Smooth muscle cell (in vitro differentiated cells): ENCODE results near the gene EIF2B2. TPM values are rescaled to one million over a fixed set of nuclear protein-coding genes. Genes with fewer than 3 reads are reported as not detected.

Experiments
- DNase-seq: peaks from one replicate; lab custom pipeline; 2025; ENCODE audit not compliant: unreplicated experiment; lab: John Stamatoyannopoulos, UW
- H2AFZ ChIP-seq: fragments of 200-600 bp; sonication (generic); 2 replicates; pipeline ENCODE4 v1.6.0; 2016; ENCODE audit warnings: antibody characterized with exemption, low read depth, mild to moderate bottlenecking
- H3F3A ChIP-seq: fragments of 200-600 bp; sonication (generic); 2 replicates; pipeline ENCODE4 v1.6.0; 2017; ENCODE audit warnings: antibody characterized with exemption, low read depth
- H3K27ac ChIP-seq: fragments of 200-600 bp; sonication (generic); 2 replicates; pipeline ENCODE4 v1.5.1; 2016; ENCODE audit warnings: low read depth, mild to moderate bottlenecking
- H3K27me3 ChIP-seq: fragments of 200-600 bp; sonication (generic); 2 replicates; pipeline ENCODE4 v1.6.1; 2016; ENCODE audit warnings: low read depth, mild to moderate bottlenecking
- H3K36me3 ChIP-seq: fragments of 200-600 bp; sonication (generic); 2 replicates; pipeline ENCODE4 v1.5.1; 2016; ENCODE audit warnings: low read depth
- H3K4me1 ChIP-seq: fragments of 200-600 bp; sonication (generic); 2 replicates; pipeline ENCODE4 v1.5.1; 2016; ENCODE audit warnings: low read depth
- H3K4me2 ChIP-seq: fragments of 200-600 bp; sonication (generic); 2 replicates; pipeline ENCODE4 v1.6.0; 2016; ENCODE audit warnings: mild to moderate bottlenecking
- H3K4me3 ChIP-seq: fragments of 200-600 bp; sonication (generic); 2 replicates; pipeline ENCODE4 v1.5.1; 2016; ENCODE audit warnings: mild to moderate bottlenecking
- H3K79me2 ChIP-seq: fragments of 200-600 bp; sonication (generic); 2 replicates; pipeline ENCODE4 v1.6.0; 2016; ENCODE audit warnings: low read depth, mild to moderate bottlenecking
- H3K9ac ChIP-seq: fragments of 200-600 bp; sonication (generic); 2 replicates; pipeline ENCODE4 v1.6.0; 2016; ENCODE audit warnings: low read depth
- H3K9me3 ChIP-seq: fragments of 200-600 bp; sonication (generic); replicated peaks from 2 replicates; pipeline ENCODE4 v1.5.1; 2016; ENCODE audit warnings: low read depth
- H4K20me1 ChIP-seq: fragments of 200-600 bp; sonication (generic); 2 replicates; pipeline ENCODE4 v1.6.0; 2016; ENCODE audit warnings: low read depth
- CTCF ChIP-seq: fragments of 200-600 bp; sonication (generic); IDR thresholded peaks from 2 replicates; pipeline ENCODE4 v1.5.1; 2017; ENCODE audit warnings: borderline replicate concordance, mild to moderate bottlenecking, antibody characterized with exemption; ENCODE audit not compliant: insufficient read depth, poor library complexity, severe bottlenecking
- WGBS: methylation state at CpG from one replicate; pipeline ENCODE4 v1.1.7; 2016; ENCODE audit warnings: low lambda C conversion rate; 5-methylcytosine and 5-hydroxymethylcytosine counted together
- polyA plus RNA-seq: library from polyadenylated mRNA; unstranded; fragments of >200 nt; fragmentation: Nextera tagmentation; extraction: Ambion mirVana; gene quantifications from 2 replicates; pipeline ENCODE4 v1.2.1, GENCODE V29; 2016
- total RNA-seq: library from RNA; depleted of rRNA; stranded (reverse); fragments of >200 nt; gene quantifications from 2 replicates; pipeline ENCODE4 v1.2.3, GENCODE V29; 2014

The EIF2B2 gene
- total and polyA plus RNA-seq, 2 experiments from 2014 or later, result 38.0 to 71.2 TPM

GRCh38 chr14:75025082-75025481, 22.4 kb downstream of the EIF2B2 start:
- H3F3A ChIP-seq, result no peaks in the 10 kb centered on the region
- no peaks in the 10 kb centered on the region for H3K9me3 ChIP-seq
- no peaks in the 10 kb centered on the region for H3K36me3 ChIP-seq
- H2AFZ ChIP-seq, result no peak overlapping the region
- DNase-seq, result no peak
- TF ChIP-seq CTCF, result no peak
- no peaks in the 10 kb centered on the region for H4K20me1 ChIP-seq
- H3K4me3 ChIP-seq, result no peak overlapping the region
- H3K9ac ChIP-seq, result no peak overlapping the region
- 68% methylated on average over 4 of the region's 4 CpGs for WGBS
- no peak overlapping the region for H3K4me2 ChIP-seq
- no peaks in the 10 kb centered on the region for H3K27me3 ChIP-seq
- H3K27ac ChIP-seq, result no peak overlapping the region
- no peaks in the 10 kb centered on the region for H3K4me1 ChIP-seq
- no peaks in the 10 kb centered on the region for H3K79me2 ChIP-seq

- no peak overlapping the region for H2AFZ ChIP-seq
- H4K20me1 ChIP-seq, result no peaks in the 10 kb centered on the region
- no peaks in the 10 kb centered on the region for H3K27me3 ChIP-seq
- TF ChIP-seq CTCF, result no peak
- H3K4me1 ChIP-seq, result no peaks in the 10 kb centered on the region
- WGBS, result 95% methylated on average over 2 of the region's 2 CpGs
- H3K4me2 ChIP-seq, result no peak overlapping the region
- H3K79me2 ChIP-seq, result no peaks in the 10 kb centered on the region
- no peaks in the 10 kb centered on the region for H3K36me3 ChIP-seq
- no peaks in the 10 kb centered on the region for H3K9me3 ChIP-seq
- H3K4me3 ChIP-seq, result no peak overlapping the region
- DNase-seq, result no peak
- no peak overlapping the region for H3K27ac ChIP-seq
- no peaks in the 10 kb centered on the region for H3F3A ChIP-seq
- H3K9ac ChIP-seq, result no peak overlapping the region
These were observed 23.2 kb downstream of the EIF2B2 start for GRCh38 chr14:75025876-75026275.

DNA sequence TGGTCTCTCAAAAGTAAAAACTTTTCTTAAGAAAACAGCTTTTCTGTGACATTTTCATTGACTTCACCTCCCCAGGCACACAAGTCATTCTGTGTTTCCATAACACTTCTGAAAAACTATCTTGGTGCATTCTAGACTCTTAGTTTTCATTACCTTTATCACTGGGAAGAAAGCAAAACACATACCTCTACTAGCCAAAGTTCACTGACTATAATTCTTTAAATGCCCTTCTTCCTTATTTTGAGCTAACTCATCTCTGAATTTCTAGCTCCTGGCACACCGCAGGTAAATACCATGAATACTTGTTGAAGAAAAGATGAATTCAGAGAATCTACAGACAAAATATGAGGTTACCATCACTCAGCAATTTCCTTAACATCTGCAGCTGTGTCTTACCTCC, 27.4 kb downstream of the EIF2B2 start:
- H3K4me2 ChIP-seq, result no peak overlapping the region
- no peaks in the 10 kb centered on the region for H3K79me2 ChIP-seq
- no peaks in the 10 kb centered on the region for H3K27me3 ChIP-seq
- no peaks in the 10 kb centered on the region for H3K9me3 ChIP-seq
- H3F3A ChIP-seq, result no peaks in the 10 kb centered on the region
- WGBS, result 0% methylated on average over 1 of the region's 1 CpG
- H2AFZ ChIP-seq, result no peak overlapping the region
- H3K36me3 ChIP-seq, result no peaks in the 10 kb centered on the region
- no peaks in the 10 kb centered on the region for H3K4me1 ChIP-seq
- H3K4me3 ChIP-seq, result no peak overlapping the region
- H3K9ac ChIP-seq, result no peak overlapping the region
- H4K20me1 ChIP-seq, result no peaks in the 10 kb centered on the region
- TF ChIP-seq CTCF, result no peak
- no peak overlapping the region for H3K27ac ChIP-seq
- no peak for DNase-seq

DNA sequence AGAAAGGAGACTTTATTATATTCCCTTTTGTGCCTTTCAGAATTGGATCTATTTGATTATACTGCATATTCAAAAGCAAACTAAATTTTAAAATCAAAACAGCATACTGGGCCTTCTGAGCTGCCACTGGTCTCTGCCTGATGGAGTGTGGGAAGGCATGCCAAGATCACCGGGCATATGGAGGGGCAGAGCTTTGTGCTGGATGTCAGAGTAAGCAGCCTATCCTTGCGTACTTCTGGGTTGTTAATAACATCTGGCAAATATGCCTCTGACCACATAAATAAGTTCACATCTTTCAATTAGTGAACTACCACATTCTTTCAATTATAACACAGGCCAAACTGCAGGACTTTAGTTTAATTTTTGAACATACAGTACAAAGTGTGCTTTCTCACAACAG, 30.2 kb downstream of the EIF2B2 start:
- no peak for TF ChIP-seq CTCF
- Histone ChIP-seq H4K20me1 (no peaks in the 10 kb centered on the region), H3K9me3 (no peaks in the 10 kb centered on the region), H3K79me2 (no peaks in the 10 kb centered on the region), H3K36me3 (no peaks in the 10 kb centered on the region), H3K9ac (no peak overlapping the region), H2AFZ (no peak overlapping the region), H3K4me2 (no peak overlapping the region), H3K4me1 (no peaks in the 10 kb centered on the region), H3K4me3 (no peak overlapping the region), H3F3A (no peaks in the 10 kb centered on the region), H3K27me3 (no peaks in the 10 kb centered on the region), H3K27ac (no peak overlapping the region)
- no peak for DNase-seq
- 100% methylated on average over 2 of the region's 2 CpGs for WGBS
